A673 (cell line): ENCODE measurements around the gene TAF10. TPM values are rescaled to one million over a fixed set of nuclear protein-coding genes. Genes with fewer than 3 reads are reported as not detected.

Experiments used
- BruUV-seq: library from RNA; stranded (reverse); fragments of 400-500 nt; replicated peaks from 2 replicates; lab custom pipeline; 2021; lab: Mats Ljungman, UMichigan
- CTCF ChIA-PET: fragments of 300-600 bp; sonication (Branson Sonifier 250); formaldehyde crosslinking; loops from one replicate; lab custom pipeline; 2022; ENCODE audit warnings: antibody characterized with exemption; lab: Charles Lee
- POLR2A ChIA-PET: fragments of 300-600 bp; sonication (Branson Sonifier 250); formaldehyde crosslinking; loops from one replicate; lab custom pipeline; 2022; ENCODE audit warnings: antibody characterized with exemption; ENCODE audit not compliant: low non-redundant PET; lab: Charles Lee
- DNase-seq: peaks from one replicate; pipeline ENCODE4 v3.0.0-alpha.2; 2015; ENCODE audit warnings: low spot score
- H3K27ac ChIP-seq: fragments of 200-600 bp; sonication (generic); 2 replicates; pipeline ENCODE4 v1.5.1; 2016; ENCODE audit warnings: mixed run types, low read depth, mild to moderate bottlenecking, mixed read lengths, antibody characterized with exemption, low read length; ENCODE audit not compliant: poor library complexity, severe bottlenecking
- H3K27me3 ChIP-seq: fragments of 200-600 bp; sonication (generic); replicated peaks from 2 replicates; pipeline ENCODE4 v1.6.1; 2017; ENCODE audit warnings: mixed run types, low read depth, mild to moderate bottlenecking, mixed read lengths, antibody characterized with exemption, low read length; ENCODE audit not compliant: insufficient read depth, poor library complexity
- H3K36me3 ChIP-seq: fragments of 200-600 bp; sonication (generic); 2 replicates; pipeline ENCODE4 v1.6.1; 2016; ENCODE audit warnings: mixed run types, mild to moderate bottlenecking, mixed read lengths, antibody characterized with exemption, low read length; ENCODE audit not compliant: insufficient read depth, poor library complexity, severe bottlenecking
- H3K4me1 ChIP-seq: fragments of 200-600 bp; sonication (generic); 2 replicates; pipeline ENCODE4 v1.6.1; 2017; ENCODE audit warnings: mixed run types, mild to moderate bottlenecking, mixed read lengths, antibody characterized with exemption, low read length; ENCODE audit not compliant: insufficient read depth, poor library complexity, severe bottlenecking
- H3K4me3 ChIP-seq: fragments of 200-600 bp; sonication (generic); 2 replicates; pipeline ENCODE4 v1.5.1; 2016; ENCODE audit warnings: low read depth, mixed run types, mild to moderate bottlenecking, mixed read lengths, low read length; ENCODE audit not compliant: poor library complexity, severe bottlenecking
- H3K9me3 ChIP-seq: fragments of 200-600 bp; sonication (generic); 2 replicates; pipeline ENCODE4 v1.6.1; 2016; ENCODE audit warnings: mixed run types, low read depth, mild to moderate bottlenecking, mixed read lengths, antibody characterized with exemption, low read length; ENCODE audit not compliant: poor library complexity, severe bottlenecking
- CTCF ChIP-seq: fragments of 300-800, 200-600 bp; sonication (generic); conservative IDR thresholded peaks from 2 replicates; pipeline ENCODE4 v1.5.1; 2017; ENCODE audit warnings: low read depth, mild to moderate bottlenecking, antibody characterized with exemption, low read length, moderate library complexity, mixed read lengths
- EZH2 ChIP-seq: fragments of 200-600 bp; sonication (generic); IDR thresholded peaks from 2 replicates; pipeline ENCODE4 v1.6.1; 2017; ENCODE audit warnings: borderline replicate concordance, low read depth, mild to moderate bottlenecking, mixed read lengths, antibody characterized with exemption, low read length; ENCODE audit not compliant: poor library complexity, severe bottlenecking
- intact Hi-C: fragments of 100-400 bp; cut with micrococcal nuclease; formaldehyde crosslinking; loops from one replicate; pipeline ENCODE4 v1.10.0; 2022; ENCODE audit not compliant: unreplicated experiment
- total RNA-seq: library from RNA; stranded (reverse); gene quantifications from 2 replicates; pipeline ENCODE4 v1.2.3, GENCODE V29; 2021

The TAF10 gene
- total RNA-seq, 1 experiment from 2014 or later, result 112 TPM

DNA sequence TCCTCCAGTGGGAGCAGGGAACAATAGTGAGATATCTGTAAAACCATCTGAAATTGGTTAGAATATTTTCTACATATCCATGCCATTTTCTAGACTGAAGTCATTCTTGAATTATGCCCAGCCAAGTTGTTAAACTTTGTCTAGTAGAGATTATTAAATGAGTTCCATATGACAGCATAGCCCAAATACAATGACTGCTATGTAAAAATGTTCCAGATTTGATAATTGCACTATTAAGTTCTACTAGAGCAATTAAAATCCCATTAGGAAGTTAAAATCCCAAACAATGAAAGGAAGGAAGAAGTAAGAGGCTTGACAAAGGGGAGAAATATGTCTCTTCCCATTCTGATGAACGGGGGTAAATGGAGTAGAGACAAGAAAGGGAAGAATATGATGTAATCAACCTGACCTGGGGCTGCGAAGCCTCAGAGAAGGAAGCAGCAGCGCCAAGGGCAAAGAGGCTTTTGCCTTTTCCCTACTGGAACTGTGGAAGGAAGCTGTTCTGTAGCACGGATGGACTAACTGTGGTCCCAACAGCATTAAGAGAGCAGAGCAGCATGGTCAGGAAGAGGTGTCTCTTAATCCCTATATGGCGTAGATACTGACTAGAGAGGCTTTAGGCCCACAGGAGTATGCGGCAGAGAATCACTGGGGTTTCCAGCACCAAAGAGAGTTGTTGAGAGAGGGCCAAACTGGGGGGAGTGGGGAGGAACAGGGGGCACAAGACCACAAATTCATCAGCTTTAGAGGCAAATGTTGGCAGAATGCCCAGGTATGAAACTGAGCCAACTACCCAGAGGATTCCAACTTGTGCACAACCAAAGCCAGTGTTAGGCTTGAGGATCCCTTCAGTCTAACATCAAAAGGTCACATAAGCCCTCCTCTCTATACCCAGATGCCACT lies 35.3 kb downstream of the TAF10 start:
- Histone ChIP-seq H3K36me3 (no peaks in the 10 kb centered on the region), H3K4me3 (no peak overlapping the region), H3K4me1 (peaks cover 22% of the 10 kb centered on the region), H3K27me3 (no peaks in the 10 kb centered on the region), H3K9me3 (no peaks in the 10 kb centered on the region), H3K27ac (peak overlapping the region; percentile 85)
- ChIA-PET CTCF (interaction anchor here (0.6 kb wide), 1 partner anchor 46 kb away, joined by 3 read pairs; no protein-coding TSS in a partner anchor), POLR2A (no interaction called here)
- BruUV-seq, result no TSS peak
- peak; percentile 83 for DNase-seq
- intact Hi-C loops, result no loop called here
- no peak for TF ChIP-seq CTCF
- no peak for TF ChIP-seq EZH2

GRCh38 chr11:6574816-6575715 lies 37.0 kb downstream of the TAF10 start:
- Histone ChIP-seq H3K4me3 (no peak overlapping the region), H3K27ac (no peak overlapping the region), H3K36me3 (no peaks in the 10 kb centered on the region), H3K4me1 (peaks cover 22% of the 10 kb centered on the region), H3K9me3 (no peaks in the 10 kb centered on the region), H3K27me3 (no peaks in the 10 kb centered on the region)
- TF ChIP-seq EZH2 (no peak), CTCF (no peak)
- no peak for DNase-seq
- ChIA-PET POLR2A (no interaction called here), CTCF (no interaction called here)
- BruUV-seq, result no TSS peak
- intact Hi-C loops, result no loop called here

GRCh38 chr11:6572215-6572614 lies 39.8 kb downstream of the TAF10 start:
- intact Hi-C loops, result no loop called here
- BruUV-seq, result no TSS peak
- H3K27me3 ChIP-seq, result no peaks in the 10 kb centered on the region
- H3K36me3 ChIP-seq, result no peaks in the 10 kb centered on the region
- no peak overlapping the region for H3K27ac ChIP-seq
- ChIA-PET POLR2A (no interaction called here), CTCF (no interaction called here)
- H3K4me3 ChIP-seq, result no peak overlapping the region
- peaks cover 24% of the 10 kb centered on the region for H3K4me1 ChIP-seq
- H3K9me3 ChIP-seq, result no peaks in the 10 kb centered on the region
- TF ChIP-seq CTCF (no peak), EZH2 (no peak)
- DNase-seq, result no peak
